Natural killer cell (primary cell): ENCODE data around the gene KREMEN1. TPM values are rescaled to one million over a fixed set of nuclear protein-coding genes. Genes with fewer than 3 reads are reported as not detected.
"Not testable (repeated sequence)": the region's sequence is repeated elsewhere in the genome, so short reads cannot be mapped to it uniquely, and the experiment has no call there.

Experiments
- ATAC-seq, 3 donors: fragments of 150-1000 bp in 2 of 3; fragments of 200-7000 bp in 1 of 3; cut with Tn5 transposase; 1 replicate in 1 of 3; 2 replicates in 2 of 3; pipeline ENCODE4 v1.10.0; 2021; ENCODE audit warnings: mild to moderate bottlenecking in 2 of 3, moderate library complexity in 2 of 3
- DNase-seq, 2 donors: peaks; one replicate each; pipeline versions ENCODE4 v3.0.0 to v3.0.0-alpha.2; 2013 to 2021; ENCODE audit warnings: mixed read lengths in 1 of 2
- H3K27ac ChIP-seq: one replicate; pipeline ENCODE4 v1.5.1; 2013; ENCODE audit warnings: mild to moderate bottlenecking, low read length
- H3K27me3 ChIP-seq: one replicate; pipeline ENCODE4 v1.6.1; 2013; ENCODE audit warnings: low read length; ENCODE audit not compliant: control insufficient read depth, insufficient read depth
- H3K36me3 ChIP-seq: one replicate; pipeline ENCODE4 v1.6.1; 2013; ENCODE audit warnings: low read length; ENCODE audit not compliant: control insufficient read depth, insufficient read depth
- H3K4me1 ChIP-seq: one replicate; pipeline ENCODE4 v1.6.1; 2013; ENCODE audit warnings: low read length; ENCODE audit not compliant: control insufficient read depth, insufficient read depth
- H3K4me3 ChIP-seq: one replicate; pipeline ENCODE4 v1.5.1; 2013; ENCODE audit warnings: low read length
- H3K9me3 ChIP-seq: one replicate; pipeline ENCODE4 v1.6.1; 2013; ENCODE audit warnings: low read length; ENCODE audit not compliant: control insufficient read depth, insufficient read depth
- H3K27ac Mint-ChIP-seq, 2 donors: one replicate each; pipeline ENCODE4 v1.8.0; 2022; ENCODE audit warnings: mild to moderate bottlenecking in 2 of 2, mixed read lengths in 2 of 2, moderate library complexity in 1 of 2
- H3K27me3 Mint-ChIP-seq, 2 donors: one replicate each; pipeline ENCODE4 v1.8.0; 2022; ENCODE audit warnings: low read depth in 2 of 2, mixed read lengths in 2 of 2
- H3K36me3 Mint-ChIP-seq: one replicate; pipeline ENCODE4 v1.8.0; 2022; ENCODE audit warnings: mixed read lengths
- H3K4me1 Mint-ChIP-seq, 2 donors: one replicate each; pipeline ENCODE4 v1.8.0; 2022; ENCODE audit warnings: mixed read lengths in 2 of 2
- H3K4me3 Mint-ChIP-seq: one replicate; pipeline ENCODE4 v1.8.0; 2022; ENCODE audit warnings: mild to moderate bottlenecking, moderate library complexity, mixed read lengths
- H3K9me3 Mint-ChIP-seq, 2 donors: one replicate each; pipeline ENCODE4 v1.8.0; 2022; ENCODE audit warnings: mixed read lengths in 2 of 2
- CTCF ChIP-seq: fragments of 200-600 bp; IDR thresholded peaks from one replicate; pipeline ENCODE4 v1.8.0; 2022; ENCODE audit warnings: antibody characterized with exemption
- WGBS: methylation state at CpG from one replicate; pipeline ENCODE4 v1.1.7; 2013; ENCODE audit warnings: missing lambda C conversion rate; ENCODE audit not compliant: insufficient coverage; 5-methylcytosine and 5-hydroxymethylcytosine counted together
- intact Hi-C: fragments of 100-400 bp; cut with micrococcal nuclease; formaldehyde crosslinking; loops from one replicate; pipeline ENCODE4 v1.14.2; 2022
- total RNA-seq, 4 donors: library from RNA; stranded (reverse); fragments of 120-200 nt in 1 of 4; gene quantifications; one replicate each; pipeline versions ENCODE4 v1.2.3 to v1.2.4, GENCODE V29; 2013 to 2022

KREMEN1 gene
- total RNA-seq, 3 donors from 2014 or later (not counting 1 experiment from before 2014, with no cell fraction given): 0.23 TPM; not detected in 2

GRCh38 chr22:29116397-29117123, 43.7 kb downstream of the KREMEN1 start:
- 56% methylated on average over 3 of the region's 3 CpGs for WGBS
- Histone ChIP-seq H3K4me1 (peaks cover 10% of the 10 kb centered on the region), H3K27me3 (no peaks in the 10 kb centered on the region), H3K36me3 (no peaks in the 10 kb centered on the region), H3K4me3 (no peak overlapping the region), H3K27ac (no peak overlapping the region), H3K9me3 (no peaks in the 10 kb centered on the region)
- peak; percentile 71 to 89 (median 85) for ATAC-seq
- intact Hi-C loops: no loop called here
- Mint-ChIP-seq H3K9me3 (peaks cover 2 to 3% of the 10 kb centered on the region in 2 donors), H3K27ac (peak overlapping the region in 1 of 2 donors; percentile 51), H3K4me3 (no peak overlapping the region), H3K4me1 (peaks cover 13 to 23% of the 10 kb centered on the region in 2 donors), H3K36me3 (peaks cover 7% of the 10 kb centered on the region), H3K27me3 (peaks cover 11 to 14% of the 10 kb centered on the region in 2 donors)
- peak in 1 of 2 donors; percentile 14 for DNase-seq
- no peak for TF ChIP-seq CTCF

GRCh38 chr22:29117799-29118477, 45.1 kb downstream of the KREMEN1 start:
- Mint-ChIP-seq H3K4me1 (peaks cover 13 to 23% of the 10 kb centered on the region in 2 donors), H3K36me3 (peaks cover 7% of the 10 kb centered on the region)

GRCh38 chr22:29120098-29120912, 47.5 kb downstream of the KREMEN1 start:
- H3K27ac Mint-ChIP-seq: peak overlapping the region in 1 of 2 donors; percentile 54
- not testable (repeated sequence) for ATAC-seq

More at GRCh38 chr22:29117799-29118477, 45.1 kb downstream of the KREMEN1 start:
- Histone ChIP-seq H3K36me3 (no peaks in the 10 kb centered on the region), H3K27me3 (no peaks in the 10 kb centered on the region), H3K9me3 (no peaks in the 10 kb centered on the region), H3K4me3 (no peak overlapping the region), H3K4me1 (peaks cover 10% of the 10 kb centered on the region), H3K27ac (no peak overlapping the region)
- ATAC-seq: no peak
- H3K27me3 Mint-ChIP-seq: peaks cover 9 to 14% of the 10 kb centered on the region in 2 donors
- H3K27ac Mint-ChIP-seq: no peak overlapping the region
- H3K4me3 Mint-ChIP-seq: no peak overlapping the region
- DNase-seq: no peak
- no peak for TF ChIP-seq CTCF
- 89% methylated on average over 4 of the region's 6 CpGs for WGBS
- intact Hi-C loops: no loop called here
- peaks cover 2 to 3% of the 10 kb centered on the region in 2 donors for H3K9me3 Mint-ChIP-seq

More at GRCh38 chr22:29120098-29120912, 47.5 kb downstream of the KREMEN1 start:
- H3K27me3 ChIP-seq, H3K9me3 Mint-ChIP-seq, H3K36me3 Mint-ChIP-seq, H3K36me3 ChIP-seq, H3K4me3 ChIP-seq, H3K4me3 Mint-ChIP-seq, DNase-seq, intact Hi-C loops, H3K4me1 ChIP-seq, H3K27ac ChIP-seq, H3K9me3 ChIP-seq: not testable (repeated sequence)
- Mint-ChIP-seq H3K27me3 (peaks cover 9 to 14% of the 10 kb centered on the region in 2 donors), H3K4me1 (peaks cover 13 to 22% of the 10 kb centered on the region in 2 donors)
- 97% methylated on average over 6 of the region's 7 CpGs for WGBS
